ENCODE data around the gene TSPAN4. TPM values are rescaled to one million over a fixed set of nuclear protein-coding genes. Genes with fewer than 3 reads are reported as not detected.

TSPAN4 gene
- polyA plus RNA-seq, 4 donors: 57.4 to 142 (median 71.4) TPM

GRCh38 chr11:833114-833791 lies 9.4 kb upstream of the TSPAN4 start:
- DNase-seq (ENCODE audit: low read depth in 4 of 4, low spot score in 3 of 4): no peak

DNA sequence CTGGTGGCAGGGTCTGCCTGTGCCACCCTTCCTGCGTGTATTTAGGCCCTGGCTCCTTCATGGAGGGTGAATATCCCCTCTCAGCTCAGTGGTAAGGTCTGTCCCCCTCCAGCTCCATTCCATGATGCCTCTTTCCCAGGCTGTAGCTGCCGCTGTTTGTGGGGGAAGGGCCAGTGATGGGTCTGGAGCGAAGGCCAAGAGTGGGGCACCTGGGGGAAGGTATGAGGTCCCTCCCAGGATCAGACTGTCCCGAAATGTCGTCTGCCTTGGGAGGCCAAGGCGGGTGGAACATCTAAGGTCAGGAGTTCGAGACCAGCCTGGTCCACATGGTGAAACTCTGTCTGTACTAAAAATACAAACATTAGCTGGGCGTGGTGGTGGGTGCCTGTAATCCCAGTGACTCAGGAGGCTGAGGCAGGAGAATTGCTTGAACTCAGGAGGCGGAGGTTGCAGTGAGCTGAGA lies 8.8 kb upstream of the TSPAN4 start:
- no peak for DNase-seq (ENCODE audit: low read depth in 4 of 4, low spot score in 3 of 4)

DNA sequence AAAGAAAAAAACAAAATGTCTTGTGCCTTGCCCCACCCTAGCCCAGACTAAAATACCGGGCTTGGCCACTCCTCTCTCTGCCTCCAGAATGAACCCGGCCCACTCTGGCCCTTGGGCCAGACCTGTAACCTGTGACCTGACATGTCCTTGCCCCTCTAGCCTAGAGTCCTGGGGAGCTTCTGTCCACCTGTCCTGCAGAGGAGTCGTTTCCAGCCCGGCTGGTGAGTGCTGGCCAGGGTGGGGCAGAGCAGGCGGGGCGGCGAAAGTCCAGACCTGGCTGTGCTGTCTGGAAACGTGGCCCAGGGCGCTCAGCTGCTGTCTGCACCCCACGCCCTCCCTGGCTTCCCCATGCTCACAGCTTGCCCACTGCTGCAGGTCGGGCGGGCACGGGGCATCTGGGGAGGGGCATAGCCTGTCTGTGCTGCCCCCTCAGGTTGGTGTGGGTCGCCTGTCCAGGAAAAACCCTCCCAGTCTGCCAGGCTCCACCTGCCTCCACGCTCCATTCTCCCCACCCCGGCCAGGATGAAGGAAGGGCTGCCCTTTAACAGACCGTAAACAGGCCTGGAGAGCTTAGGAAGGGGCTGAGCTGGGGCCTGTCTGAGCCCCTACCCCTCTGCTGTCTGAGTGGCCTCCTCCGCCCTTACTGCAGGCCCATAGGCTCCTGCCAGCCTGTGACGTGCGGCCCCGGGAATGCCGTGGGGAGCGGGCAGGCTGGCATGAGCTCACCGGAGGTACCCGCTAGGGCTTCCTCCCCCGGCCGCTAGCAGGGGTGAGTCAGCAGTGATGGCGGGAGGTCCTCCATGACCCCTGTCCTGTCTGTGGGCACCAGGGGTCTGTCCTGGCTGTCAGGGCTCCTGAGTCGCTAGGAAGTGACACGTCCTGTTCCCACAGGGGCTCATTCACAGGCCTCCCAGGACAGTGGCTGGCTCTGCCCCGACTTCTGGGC lies 8.0 kb upstream of the TSPAN4 start:
- DNase-seq (ENCODE audit: low read depth in 4 of 4, low spot score in 3 of 4): no peak

- no peak for DNase-seq (ENCODE audit: low read depth in 4 of 4, low spot score in 3 of 4)
Observed at GRCh38 chr11:836274-836673, 6.4 kb upstream of the TSPAN4 start.

GRCh38 chr11:836700-837099 lies 6.0 kb upstream of the TSPAN4 start:
- DNase-seq (ENCODE audit: low read depth in 4 of 4, low spot score in 3 of 4): no peak

GRCh38 chr11:837189-837989 lies 5.3 kb upstream of the TSPAN4 start:
- no peak for DNase-seq (ENCODE audit: low read depth in 4 of 4, low spot score in 3 of 4)

GRCh38 chr11:837990-838307 lies 4.7 kb upstream of the TSPAN4 start:
- no peak for DNase-seq (ENCODE audit: low read depth in 4 of 4, low spot score in 3 of 4)

DNA sequence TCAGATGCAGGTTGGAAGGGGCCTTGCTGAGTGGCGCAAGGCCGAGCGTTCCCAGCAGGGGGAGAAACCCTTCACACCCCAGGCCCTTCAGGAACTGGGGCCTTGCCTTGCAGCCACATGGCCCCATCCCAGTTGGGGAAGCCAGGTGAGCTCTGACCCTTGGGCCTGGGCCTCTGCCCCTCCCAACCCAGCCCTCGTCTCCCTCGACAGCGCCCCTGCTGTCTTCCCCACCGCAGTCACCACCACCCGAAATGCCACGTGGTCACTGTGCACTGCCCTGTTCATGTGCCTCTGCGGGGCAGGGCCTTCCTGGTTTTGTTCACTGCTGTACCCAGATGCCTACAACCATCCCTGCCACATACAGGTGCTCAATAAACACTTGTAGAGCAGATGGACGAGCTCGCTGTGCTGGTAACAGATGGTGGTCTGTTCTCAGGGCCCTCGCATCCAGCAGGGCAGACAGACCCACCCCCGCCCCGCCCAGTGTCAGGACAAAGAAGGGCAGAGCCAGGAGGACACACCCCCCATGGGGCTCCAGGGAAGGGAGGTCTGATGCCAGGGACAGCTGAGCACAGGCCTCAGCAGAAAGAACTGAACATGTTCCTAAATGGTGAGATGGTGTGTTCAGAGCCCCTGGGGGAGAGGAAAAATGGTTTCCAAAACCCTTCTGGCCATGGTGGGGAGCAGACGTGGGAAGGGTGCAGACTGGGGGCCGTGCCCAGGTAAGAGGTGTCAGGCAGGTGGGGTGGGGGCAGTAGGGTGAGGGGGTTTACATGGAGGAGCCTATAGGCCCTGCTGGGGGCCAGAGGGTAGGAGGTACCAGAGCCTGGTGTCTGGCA lies 4.0 kb upstream of the TSPAN4 start:
- DNase-seq (ENCODE audit: low read depth in 4 of 4, low spot score in 3 of 4): no peak

GRCh38 chr11:839280-839623 lies 3.4 kb upstream of the TSPAN4 start:
- DNase-seq (ENCODE audit: low read depth in 4 of 4, low spot score in 3 of 4): no peak

GRCh38 chr11:839875-840617 lies 2.6 kb upstream of the TSPAN4 start:
- no peak for DNase-seq (ENCODE audit: low read depth in 4 of 4, low spot score in 3 of 4)

DNA sequence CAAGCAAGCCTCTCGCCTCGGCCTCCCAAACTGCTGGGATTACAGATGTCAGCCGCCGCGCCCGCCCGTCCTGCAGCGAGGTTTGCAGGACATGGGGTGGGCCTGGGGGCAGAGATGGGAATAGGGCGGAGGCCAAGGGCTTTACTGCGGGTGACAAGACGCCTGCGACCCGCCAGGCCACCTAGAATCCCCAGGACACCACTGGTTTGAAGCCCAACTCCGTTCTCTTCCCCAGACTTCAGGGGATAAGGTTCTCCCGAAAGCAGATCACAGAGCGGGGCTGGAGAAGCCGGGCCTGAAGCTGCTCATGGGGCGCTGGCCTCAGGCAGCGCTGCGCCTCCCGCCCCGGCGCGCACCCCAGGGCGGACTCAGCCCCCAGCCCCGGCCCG lies 677 bp upstream of the TSPAN4 start:
- no peak for DNase-seq (ENCODE audit: low read depth in 4 of 4, low spot score in 3 of 4)

DNA sequence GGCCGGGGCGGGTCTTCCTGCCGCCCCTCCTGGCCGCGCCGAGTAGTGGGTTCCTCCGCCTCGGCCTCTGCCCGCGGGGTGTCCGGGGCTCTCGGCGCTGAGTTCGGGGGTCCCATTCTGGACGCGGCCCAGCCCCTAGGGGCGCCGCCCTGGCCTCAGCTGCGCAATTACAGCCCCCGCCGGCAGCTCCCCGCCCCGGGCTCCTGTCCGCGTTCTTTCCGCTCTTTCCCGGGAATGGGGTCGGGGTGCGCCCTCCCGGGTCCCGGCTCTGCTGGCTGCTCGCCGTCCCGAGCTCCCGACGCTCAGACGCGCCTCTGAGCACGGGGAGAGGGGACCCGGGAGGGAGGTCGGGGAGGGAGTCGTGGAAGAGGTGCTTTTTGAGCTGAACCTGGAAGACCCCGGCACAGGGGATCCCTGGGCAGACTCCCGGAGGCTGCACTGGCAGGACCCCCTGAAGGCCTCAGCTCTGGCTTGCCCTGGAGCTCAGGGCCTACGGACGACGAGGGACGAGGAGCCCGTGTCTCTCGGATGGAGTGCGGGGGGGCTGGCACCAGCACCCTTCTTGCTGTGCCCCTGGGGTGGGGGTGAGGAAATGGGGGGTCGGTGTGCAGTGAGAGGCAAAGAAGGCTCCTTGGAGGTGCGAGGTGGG lies 558 bp downstream of the TSPAN4 start:
- DNase-seq (ENCODE audit: low read depth in 4 of 4, low spot score in 3 of 4): no peak

- DNase-seq (ENCODE audit: low read depth in 4 of 4, low spot score in 3 of 4): no peak
Observed at GRCh38 chr11:843818-844692, 1.4 kb downstream of the TSPAN4 start.

GRCh38 chr11:844693-845644 lies 2.3 kb downstream of the TSPAN4 start:
- DNase-seq (ENCODE audit: low read depth in 4 of 4, low spot score in 3 of 4): peak in 1 of 4 donors; percentile 75

DNA sequence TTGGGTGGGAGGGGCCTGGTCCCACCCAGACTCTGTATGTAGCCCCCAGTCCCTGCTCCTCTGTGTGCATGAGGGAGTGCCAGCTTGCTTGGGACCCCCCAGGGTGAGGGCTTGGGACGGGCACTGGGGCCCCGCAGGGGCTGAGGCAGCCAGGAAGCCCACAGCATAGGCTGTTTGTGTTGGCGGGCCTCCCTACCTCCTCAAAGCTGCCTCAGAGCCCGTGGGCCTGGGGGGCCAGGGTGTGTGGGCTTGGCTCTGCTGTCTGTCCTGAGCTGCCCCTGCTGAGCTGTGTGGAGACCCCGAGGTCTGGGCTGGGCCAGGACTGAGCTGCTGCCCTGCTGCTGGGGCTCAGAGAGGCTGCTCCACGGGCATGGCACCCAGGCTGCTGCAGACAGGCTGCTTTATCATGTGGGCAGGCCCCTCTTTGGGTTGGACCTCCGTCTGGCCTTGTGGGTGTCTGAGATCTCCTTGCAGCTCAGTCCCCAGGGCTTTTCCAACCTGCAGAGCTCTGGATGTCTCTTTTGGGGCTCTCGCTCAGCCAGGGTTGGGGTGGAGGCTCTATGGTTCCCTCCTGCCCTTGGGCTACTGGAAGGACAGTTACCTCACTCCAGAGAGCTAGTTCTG lies 3.3 kb downstream of the TSPAN4 start:
- DNase-seq (ENCODE audit: low read depth in 4 of 4, low spot score in 3 of 4): no peak

GRCh38 chr11:846496-847098 lies 3.9 kb downstream of the TSPAN4 start:
- DNase-seq (ENCODE audit: low read depth in 4 of 4, low spot score in 3 of 4): no peak
